WTC11 (cell line): ENCODE measurements around the gene NUDT19. TPM values are rescaled to one million over a fixed set of nuclear protein-coding genes. Genes with fewer than 3 reads are reported as not detected.

Experiments
- ATAC-seq: fragments of 200-7000 bp; cut with Tn5 transposase; 2 replicates; pipeline ENCODE4 v1.10.0; 2021; ENCODE audit warnings: mild to moderate bottlenecking, moderate library complexity
- CTCF ChIA-PET: fragments of 300-600 bp; sonication (Branson Sonifier 250); formaldehyde crosslinking; loops from one replicate; lab custom pipeline; 2021; ENCODE audit warnings: antibody characterized with exemption; lab: Charles Lee
- POLR2A ChIA-PET: fragments of 350-600 bp; sonication (Branson Sonifier 250); formaldehyde crosslinking; loops from one replicate; lab custom pipeline; 2021; ENCODE audit warnings: antibody characterized with exemption; lab: Charles Lee
- DNase-seq: peaks from one replicate; pipeline ENCODE4 v3.0.0; 2021; ENCODE audit warnings: low spot score
- H3K27ac Mint-ChIP-seq: 2 replicates; pipeline ENCODE4 v1.8.0; 2021; ENCODE audit warnings: mixed read lengths
- H3K27me3 Mint-ChIP-seq: 2 replicates; pipeline ENCODE4 v1.8.0; 2021; ENCODE audit warnings: low read depth, mild to moderate bottlenecking, moderate library complexity, mixed read lengths
- H3K36me3 Mint-ChIP-seq: 2 replicates; pipeline ENCODE4 v1.8.0; 2021; ENCODE audit warnings: mixed read lengths
- H3K4me1 Mint-ChIP-seq: 2 replicates; pipeline ENCODE4 v1.8.0; 2022; ENCODE audit warnings: mixed read lengths
- H3K4me3 Mint-ChIP-seq: 2 replicates; pipeline ENCODE4 v1.8.0; 2021; ENCODE audit warnings: mild to moderate bottlenecking, moderate library complexity, mixed read lengths
- H3K9me3 Mint-ChIP-seq: 2 replicates; pipeline ENCODE4 v1.8.0; 2021; ENCODE audit warnings: mixed read lengths
- ATF1 ChIP-seq: sonication (generic); formaldehyde crosslinking; IDR thresholded peaks from 2 replicates; pipeline ENCODE4 v1.8.1; 2023; ENCODE audit warnings: mild to moderate bottlenecking, moderate library complexity, missing genetic modification reagents
- CBFB ChIP-seq: sonication (generic); formaldehyde crosslinking; IDR thresholded peaks from 2 replicates; pipeline ENCODE4 v1.8.1; 2022; ENCODE audit warnings: mild to moderate bottlenecking, low read depth, missing genetic modification reagents
- ELF4 ChIP-seq: sonication (generic); formaldehyde crosslinking; IDR thresholded peaks from 2 replicates; pipeline ENCODE4 v1.8.1; 2022; ENCODE audit warnings: low read depth, mild to moderate bottlenecking, moderate library complexity, missing genetic modification reagents
- EMX1 ChIP-seq: fragments of 250-450 bp; sonication (Bioruptor Pico); IDR thresholded peaks from 2 replicates; pipeline ENCODE4 v1.8.0; 2021; ENCODE audit warnings: mild to moderate bottlenecking
- MXD4 ChIP-seq: fragments of 250-450 bp; sonication (Bioruptor Pico); IDR thresholded peaks from 2 replicates; pipeline ENCODE4 v1.8.0; 2021; ENCODE audit warnings: mild to moderate bottlenecking, moderate library complexity, borderline replicate concordance
- NFATC4 ChIP-seq: fragments of 250-450 bp; sonication (Bioruptor Pico); IDR thresholded peaks from 2 replicates; pipeline ENCODE4 v1.9.0; 2021; ENCODE audit warnings: mild to moderate bottlenecking
- NFYB ChIP-seq: sonication (generic); formaldehyde crosslinking; conservative IDR thresholded peaks from 2 replicates; pipeline ENCODE4 v1.8.0; 2022; ENCODE audit warnings: low read depth, missing genetic modification reagents
- TCF7 ChIP-seq: sonication (generic); formaldehyde crosslinking; IDR thresholded peaks from 2 replicates; pipeline ENCODE4 v1.8.0; 2022; ENCODE audit warnings: mild to moderate bottlenecking, low read depth, missing genetic modification reagents, moderate library complexity
- ZNF219 ChIP-seq: sonication (generic); formaldehyde crosslinking; IDR thresholded peaks from 2 replicates; pipeline ENCODE4 v1.8.0; 2023; ENCODE audit warnings: missing genetic modification reagents, mild to moderate bottlenecking, borderline replicate concordance
- ZNF317 ChIP-seq: sonication (generic); formaldehyde crosslinking; IDR thresholded peaks from 2 replicates; pipeline ENCODE4 v1.8.1; 2023; ENCODE audit warnings: low read depth, mild to moderate bottlenecking, moderate library complexity, missing genetic modification reagents, borderline replicate concordance
- ZNF396 ChIP-seq: fragments of 250-450 bp; sonication (Bioruptor Pico); IDR thresholded peaks from 2 replicates; pipeline ENCODE4 v1.8.0; 2021; ENCODE audit warnings: mild to moderate bottlenecking, moderate library complexity, borderline replicate concordance
- ZNF671 ChIP-seq: fragments of 250-450 bp; sonication (Bioruptor Pico); IDR thresholded peaks from 2 replicates; pipeline ENCODE4 v1.8.0; 2021; ENCODE audit warnings: mild to moderate bottlenecking
- total RNA-seq: library from RNA; stranded (reverse); gene quantifications from 3 replicates; pipeline ENCODE4 v1.2.3, GENCODE V29; 2021
- TF ChIP-seq, protein P1 (sequence below): sonication (generic); formaldehyde crosslinking; IDR thresholded peaks from 2 replicates; pipeline ENCODE4 v1.8.1; 2022; ENCODE audit warnings: mild to moderate bottlenecking, moderate library complexity, missing genetic modification reagents
- TF ChIP-seq, protein P2 (sequence below): sonication (generic); formaldehyde crosslinking; IDR thresholded peaks from 2 replicates; pipeline ENCODE4 v1.8.0; 2022; ENCODE audit warnings: mild to moderate bottlenecking, missing genetic modification reagents
- TF ChIP-seq, protein P3 (sequence below): sonication (generic); formaldehyde crosslinking; IDR thresholded peaks from 2 replicates; pipeline ENCODE4 v1.8.1; 2023; ENCODE audit warnings: mild to moderate bottlenecking, missing genetic modification reagents
- TF ChIP-seq, protein P4 (sequence below): sonication (generic); formaldehyde crosslinking; conservative IDR thresholded peaks from 2 replicates; pipeline ENCODE4 v1.8.1; 2022; ENCODE audit warnings: mild to moderate bottlenecking, missing genetic modification reagents
- TF ChIP-seq, protein P5 (sequence below): sonication (generic); formaldehyde crosslinking; IDR thresholded peaks from 2 replicates; pipeline ENCODE4 v1.8.0; 2023; ENCODE audit warnings: mild to moderate bottlenecking, missing genetic modification reagents
- TF ChIP-seq, protein P6 (sequence below): sonication (generic); formaldehyde crosslinking; IDR thresholded peaks from 2 replicates; pipeline ENCODE4 v1.8.1; 2023; ENCODE audit warnings: mild to moderate bottlenecking, missing genetic modification reagents, borderline replicate concordance
- TF ChIP-seq, protein P7 (sequence below): sonication (generic); formaldehyde crosslinking; IDR thresholded peaks from 2 replicates; pipeline ENCODE4 v1.8.1; 2022; ENCODE audit warnings: low read depth, mild to moderate bottlenecking, moderate library complexity, missing genetic modification reagents, borderline replicate concordance

Gene NUDT19
- total RNA-seq, 1 experiment from 2014 or later: 2.4 TPM

DNA sequence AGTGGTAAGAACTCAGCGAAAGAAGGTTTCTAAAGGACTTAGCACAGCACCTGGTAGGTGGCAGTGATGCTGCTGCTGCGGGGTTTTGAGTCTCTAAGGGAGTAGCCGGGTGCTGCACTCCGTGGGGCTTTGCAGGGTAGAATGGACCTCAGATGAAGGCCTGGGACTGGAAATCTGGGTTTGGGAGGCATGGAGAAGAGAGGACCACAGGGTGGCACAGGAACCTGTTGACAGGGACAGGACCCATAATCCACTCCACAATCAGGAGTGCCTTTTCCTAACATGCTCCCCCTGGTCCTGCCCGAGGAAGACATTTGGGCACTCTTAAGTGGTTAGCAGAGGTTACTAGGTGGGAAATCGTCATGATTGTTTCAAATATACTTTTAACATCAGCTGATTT is 57.7 kb downstream of the NUDT19 start:
- ATAC-seq: no peak
- Mint-ChIP-seq H3K27me3 (no peaks in the 10 kb centered on the region), H3K4me1 (no peaks in the 10 kb centered on the region), H3K4me3 (no peak overlapping the region), H3K9me3 (no peaks in the 10 kb centered on the region), H3K36me3 (no peaks in the 10 kb centered on the region), H3K27ac (no peak overlapping the region)
- POLR2A ChIA-PET: no interaction called here
- TF ChIP-seq, protein P1, sequence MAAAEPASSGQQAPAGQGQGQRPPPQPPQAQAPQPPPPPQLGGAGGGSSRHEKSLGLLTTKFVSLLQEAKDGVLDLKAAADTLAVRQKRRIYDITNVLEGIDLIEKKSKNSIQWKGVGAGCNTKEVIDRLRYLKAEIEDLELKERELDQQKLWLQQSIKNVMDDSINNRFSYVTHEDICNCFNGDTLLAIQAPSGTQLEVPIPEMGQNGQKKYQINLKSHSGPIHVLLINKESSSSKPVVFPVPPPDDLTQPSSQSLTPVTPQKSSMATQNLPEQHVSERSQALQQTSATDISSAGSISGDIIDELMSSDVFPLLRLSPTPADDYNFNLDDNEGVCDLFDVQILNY: no peak
- TF ChIP-seq, protein P2, sequence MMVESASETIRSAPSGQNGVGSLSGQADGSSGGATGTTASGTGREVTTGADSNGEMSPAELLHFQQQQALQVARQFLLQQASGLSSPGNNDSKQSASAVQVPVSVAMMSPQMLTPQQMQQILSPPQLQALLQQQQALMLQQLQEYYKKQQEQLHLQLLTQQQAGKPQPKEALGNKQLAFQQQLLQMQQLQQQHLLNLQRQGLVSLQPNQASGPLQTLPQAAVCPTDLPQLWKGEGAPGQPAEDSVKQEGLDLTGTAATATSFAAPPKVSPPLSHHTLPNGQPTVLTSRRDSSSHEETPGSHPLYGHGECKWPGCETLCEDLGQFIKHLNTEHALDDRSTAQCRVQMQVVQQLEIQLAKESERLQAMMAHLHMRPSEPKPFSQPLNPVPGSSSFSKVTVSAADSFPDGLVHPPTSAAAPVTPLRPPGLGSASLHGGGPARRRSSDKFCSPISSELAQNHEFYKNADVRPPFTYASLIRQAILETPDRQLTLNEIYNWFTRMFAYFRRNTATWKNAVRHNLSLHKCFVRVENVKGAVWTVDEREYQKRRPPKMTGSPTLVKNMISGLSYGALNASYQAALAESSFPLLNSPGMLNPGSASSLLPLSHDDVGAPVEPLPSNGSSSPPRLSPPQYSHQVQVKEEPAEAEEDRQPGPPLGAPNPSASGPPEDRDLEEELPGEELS: no peak
- DNase-seq: no peak
- CTCF ChIA-PET: no interaction called here

DNA sequence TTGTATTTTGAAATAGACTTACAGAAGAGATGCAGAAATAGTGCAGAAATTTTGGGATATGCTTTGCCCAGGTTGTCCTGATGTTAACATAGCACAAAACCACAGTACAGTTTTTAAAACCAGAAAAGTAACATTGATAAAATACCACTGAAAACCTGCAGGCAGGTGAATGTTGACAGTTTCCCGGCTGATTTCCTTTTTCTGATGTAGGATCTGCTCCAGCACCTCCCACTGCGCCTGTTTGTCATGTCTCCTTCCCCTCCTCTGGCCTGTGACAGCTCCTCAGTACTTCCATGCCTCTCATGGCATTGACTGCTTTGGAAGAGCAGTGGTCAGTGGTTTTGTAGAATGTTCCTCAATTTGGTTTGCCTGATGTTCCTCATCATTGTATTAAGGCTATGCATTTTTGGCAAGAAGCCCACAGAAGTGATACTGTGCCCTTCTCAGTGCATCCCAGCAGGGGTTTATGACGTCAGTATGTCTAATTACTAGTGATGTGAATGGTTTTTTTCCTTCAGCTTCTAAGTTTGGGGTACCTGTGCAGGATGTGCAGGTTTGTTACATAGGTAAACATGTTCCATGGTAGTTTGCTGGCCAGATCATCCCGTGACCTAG is 58.9 kb downstream of the NUDT19 start:
- POLR2A ChIA-PET: no interaction called here
- no peak for TF ChIP-seq EMX1 (CRISPR knock-in tag)
- TF ChIP-seq ZNF219: no peak
- no peak for TF ChIP-seq ATF1
- no peak for TF ChIP-seq CBFB (CRISPR knock-in tag)
- TF ChIP-seq NFATC4 (CRISPR knock-in tag): no peak
- TF ChIP-seq ZNF396: no peak
- TF ChIP-seq NFYB (CRISPR knock-in tag): no peak
- TF ChIP-seq, protein P3, sequence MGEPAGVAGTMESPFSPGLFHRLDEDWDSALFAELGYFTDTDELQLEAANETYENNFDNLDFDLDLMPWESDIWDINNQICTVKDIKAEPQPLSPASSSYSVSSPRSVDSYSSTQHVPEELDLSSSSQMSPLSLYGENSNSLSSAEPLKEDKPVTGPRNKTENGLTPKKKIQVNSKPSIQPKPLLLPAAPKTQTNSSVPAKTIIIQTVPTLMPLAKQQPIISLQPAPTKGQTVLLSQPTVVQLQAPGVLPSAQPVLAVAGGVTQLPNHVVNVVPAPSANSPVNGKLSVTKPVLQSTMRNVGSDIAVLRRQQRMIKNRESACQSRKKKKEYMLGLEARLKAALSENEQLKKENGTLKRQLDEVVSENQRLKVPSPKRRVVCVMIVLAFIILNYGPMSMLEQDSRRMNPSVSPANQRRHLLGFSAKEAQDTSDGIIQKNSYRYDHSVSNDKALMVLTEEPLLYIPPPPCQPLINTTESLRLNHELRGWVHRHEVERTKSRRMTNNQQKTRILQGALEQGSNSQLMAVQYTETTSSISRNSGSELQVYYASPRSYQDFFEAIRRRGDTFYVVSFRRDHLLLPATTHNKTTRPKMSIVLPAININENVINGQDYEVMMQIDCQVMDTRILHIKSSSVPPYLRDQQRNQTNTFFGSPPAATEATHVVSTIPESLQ: no peak
- TF ChIP-seq, protein P4, sequence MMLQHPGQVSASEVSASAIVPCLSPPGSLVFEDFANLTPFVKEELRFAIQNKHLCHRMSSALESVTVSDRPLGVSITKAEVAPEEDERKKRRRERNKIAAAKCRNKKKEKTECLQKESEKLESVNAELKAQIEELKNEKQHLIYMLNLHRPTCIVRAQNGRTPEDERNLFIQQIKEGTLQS (CRISPR knock-in tag): no peak
- TF ChIP-seq, protein P5, sequence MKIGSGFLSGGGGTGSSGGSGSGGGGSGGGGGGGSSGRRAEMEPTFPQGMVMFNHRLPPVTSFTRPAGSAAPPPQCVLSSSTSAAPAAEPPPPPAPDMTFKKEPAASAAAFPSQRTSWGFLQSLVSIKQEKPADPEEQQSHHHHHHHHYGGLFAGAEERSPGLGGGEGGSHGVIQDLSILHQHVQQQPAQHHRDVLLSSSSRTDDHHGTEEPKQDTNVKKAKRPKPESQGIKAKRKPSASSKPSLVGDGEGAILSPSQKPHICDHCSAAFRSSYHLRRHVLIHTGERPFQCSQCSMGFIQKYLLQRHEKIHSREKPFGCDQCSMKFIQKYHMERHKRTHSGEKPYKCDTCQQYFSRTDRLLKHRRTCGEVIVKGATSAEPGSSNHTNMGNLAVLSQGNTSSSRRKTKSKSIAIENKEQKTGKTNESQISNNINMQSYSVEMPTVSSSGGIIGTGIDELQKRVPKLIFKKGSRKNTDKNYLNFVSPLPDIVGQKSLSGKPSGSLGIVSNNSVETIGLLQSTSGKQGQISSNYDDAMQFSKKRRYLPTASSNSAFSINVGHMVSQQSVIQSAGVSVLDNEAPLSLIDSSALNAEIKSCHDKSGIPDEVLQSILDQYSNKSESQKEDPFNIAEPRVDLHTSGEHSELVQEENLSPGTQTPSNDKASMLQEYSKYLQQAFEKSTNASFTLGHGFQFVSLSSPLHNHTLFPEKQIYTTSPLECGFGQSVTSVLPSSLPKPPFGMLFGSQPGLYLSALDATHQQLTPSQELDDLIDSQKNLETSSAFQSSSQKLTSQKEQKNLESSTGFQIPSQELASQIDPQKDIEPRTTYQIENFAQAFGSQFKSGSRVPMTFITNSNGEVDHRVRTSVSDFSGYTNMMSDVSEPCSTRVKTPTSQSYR: no peak
- no peak for TF ChIP-seq MXD4 (CRISPR knock-in tag)
- TF ChIP-seq, protein P6, sequence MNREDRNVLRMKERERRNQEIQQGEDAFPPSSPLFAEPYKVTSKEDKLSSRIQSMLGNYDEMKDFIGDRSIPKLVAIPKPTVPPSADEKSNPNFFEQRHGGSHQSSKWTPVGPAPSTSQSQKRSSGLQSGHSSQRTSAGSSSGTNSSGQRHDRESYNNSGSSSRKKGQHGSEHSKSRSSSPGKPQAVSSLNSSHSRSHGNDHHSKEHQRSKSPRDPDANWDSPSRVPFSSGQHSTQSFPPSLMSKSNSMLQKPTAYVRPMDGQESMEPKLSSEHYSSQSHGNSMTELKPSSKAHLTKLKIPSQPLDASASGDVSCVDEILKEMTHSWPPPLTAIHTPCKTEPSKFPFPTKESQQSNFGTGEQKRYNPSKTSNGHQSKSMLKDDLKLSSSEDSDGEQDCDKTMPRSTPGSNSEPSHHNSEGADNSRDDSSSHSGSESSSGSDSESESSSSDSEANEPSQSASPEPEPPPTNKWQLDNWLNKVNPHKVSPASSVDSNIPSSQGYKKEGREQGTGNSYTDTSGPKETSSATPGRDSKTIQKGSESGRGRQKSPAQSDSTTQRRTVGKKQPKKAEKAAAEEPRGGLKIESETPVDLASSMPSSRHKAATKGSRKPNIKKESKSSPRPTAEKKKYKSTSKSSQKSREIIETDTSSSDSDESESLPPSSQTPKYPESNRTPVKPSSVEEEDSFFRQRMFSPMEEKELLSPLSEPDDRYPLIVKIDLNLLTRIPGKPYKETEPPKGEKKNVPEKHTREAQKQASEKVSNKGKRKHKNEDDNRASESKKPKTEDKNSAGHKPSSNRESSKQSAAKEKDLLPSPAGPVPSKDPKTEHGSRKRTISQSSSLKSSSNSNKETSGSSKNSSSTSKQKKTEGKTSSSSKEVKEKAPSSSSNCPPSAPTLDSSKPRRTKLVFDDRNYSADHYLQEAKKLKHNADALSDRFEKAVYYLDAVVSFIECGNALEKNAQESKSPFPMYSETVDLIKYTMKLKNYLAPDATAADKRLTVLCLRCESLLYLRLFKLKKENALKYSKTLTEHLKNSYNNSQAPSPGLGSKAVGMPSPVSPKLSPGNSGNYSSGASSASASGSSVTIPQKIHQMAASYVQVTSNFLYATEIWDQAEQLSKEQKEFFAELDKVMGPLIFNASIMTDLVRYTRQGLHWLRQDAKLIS (CRISPR knock-in tag): no peak
- TF ChIP-seq TCF7 (CRISPR knock-in tag): no peak
- TF ChIP-seq ZNF317 (CRISPR knock-in tag): no peak
- no peak for TF ChIP-seq ELF4 (CRISPR knock-in tag)
- TF ChIP-seq, protein P7, sequence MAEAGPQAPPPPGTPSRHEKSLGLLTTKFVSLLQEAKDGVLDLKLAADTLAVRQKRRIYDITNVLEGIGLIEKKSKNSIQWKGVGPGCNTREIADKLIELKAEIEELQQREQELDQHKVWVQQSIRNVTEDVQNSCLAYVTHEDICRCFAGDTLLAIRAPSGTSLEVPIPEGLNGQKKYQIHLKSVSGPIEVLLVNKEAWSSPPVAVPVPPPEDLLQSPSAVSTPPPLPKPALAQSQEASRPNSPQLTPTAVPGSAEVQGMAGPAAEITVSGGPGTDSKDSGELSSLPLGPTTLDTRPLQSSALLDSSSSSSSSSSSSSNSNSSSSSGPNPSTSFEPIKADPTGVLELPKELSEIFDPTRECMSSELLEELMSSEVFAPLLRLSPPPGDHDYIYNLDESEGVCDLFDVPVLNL (CRISPR knock-in tag): no peak
- TF ChIP-seq ZNF671 (CRISPR knock-in tag): no peak
- TF ChIP-seq, all 79 proteins: peak for 0
- peaks cover 5% of the 10 kb centered on the region; the same call in 1 of the 2 replicates for H3K9me3 Mint-ChIP-seq
- H3K36me3 Mint-ChIP-seq: no peaks in the 10 kb centered on the region
- ATAC-seq: no peak
- CTCF ChIA-PET: no interaction called here
- no peak overlapping the region for H3K4me3 Mint-ChIP-seq
- DNase-seq: no peak
- H3K27ac Mint-ChIP-seq: no peak overlapping the region
- H3K27me3 Mint-ChIP-seq: no peaks in the 10 kb centered on the region
- H3K4me1 Mint-ChIP-seq: no peaks in the 10 kb centered on the region
